Stimulated activated CD8-positive, alpha-beta memory T cell treated with anti-CD3 and anti-CD28 coated beads, Interleukin-4, amount 100 ng/mL, for 1 hour (primary cell): ENCODE results near the gene KCNJ6.
A peak's percentile ranks its signal among the peaks of the same experiment; 100 is the strongest.
"Not testable (repeated sequence)": the region's sequence is repeated elsewhere in the genome, so short reads cannot be mapped to it uniquely, and the experiment has no call there.

ENCODE experiments used
- DNase-seq, 2 donors: peaks; one replicate each; pipeline ENCODE4 v3.0.0-alpha.2; 2020; ENCODE audit warnings: low read depth in 2 of 2, low spot score in 1 of 2

The KCNJ6 gene

GRCh38 chr21:37684115-37684493, 232.2 kb downstream of the KCNJ6 start:
- no peak for DNase-seq

- DNase-seq = no peak
Measured at GRCh38 chr21:37683396-37684114, 232.7 kb downstream of the KCNJ6 start.

GRCh38 chr21:37682966-37683365, 233.3 kb downstream of the KCNJ6 start:
- DNase-seq = no peak

- no peak for DNase-seq
Measured at GRCh38 chr21:37677006-37677405, 239.3 kb downstream of the KCNJ6 start.

GRCh38 chr21:37675202-37675801, 241.0 kb downstream of the KCNJ6 start:
- peak; percentile 5 to 19 for DNase-seq

GRCh38 chr21:37673801-37674575, 242.3 kb downstream of the KCNJ6 start:
- DNase-seq = no peak

GRCh38 chr21:37671381-37671780, 244.9 kb downstream of the KCNJ6 start:
- DNase-seq = no peak

- DNase-seq = no peak
Measured at GRCh38 chr21:37670883-37671282, 245.4 kb downstream of the KCNJ6 start.

- DNase-seq = no peak
Measured at GRCh38 chr21:37669249-37669648, 247.0 kb downstream of the KCNJ6 start.

GRCh38 chr21:37668462-37669239, 247.6 kb downstream of the KCNJ6 start:
- no peak for DNase-seq

- DNase-seq = no peak
Measured at GRCh38 chr21:37667380-37667779, 248.9 kb downstream of the KCNJ6 start.

- DNase-seq = no peak
Measured at GRCh38 chr21:37665230-37666024, 250.8 kb downstream of the KCNJ6 start.

GRCh38 chr21:37662227-37662626, 254.0 kb downstream of the KCNJ6 start:
- DNase-seq = not testable (repeated sequence)

- DNase-seq = no peak
Measured at GRCh38 chr21:37660709-37661108, 255.5 kb downstream of the KCNJ6 start.

- no peak for DNase-seq
Measured at GRCh38 chr21:37659874-37660273, 256.4 kb downstream of the KCNJ6 start.

- DNase-seq = no peak
Measured at GRCh38 chr21:37658817-37659458, 257.3 kb downstream of the KCNJ6 start.

GRCh38 chr21:37658121-37658816, 258.0 kb downstream of the KCNJ6 start:
- DNase-seq = no peak

GRCh38 chr21:37656899-37657298, 259.4 kb downstream of the KCNJ6 start:
- no peak for DNase-seq

GRCh38 chr21:37655611-37656300, 260.5 kb downstream of the KCNJ6 start:
- DNase-seq = no peak
